HepG2 (cell line): ENCODE data around the gene GMEB1. TPM values are rescaled to one million over a fixed set of nuclear protein-coding genes. Genes with fewer than 3 reads are reported as not detected.
A peak's percentile ranks its signal among the peaks of the same experiment; 100 is the strongest.

Experiments
- ATAC-seq: fragments of 200-7000 bp; cut with Tn5 transposase; 3 replicates; pipeline ENCODE4 v1.9.1; 2020; ENCODE audit warnings: mild to moderate bottlenecking, moderate library complexity
- BruUV-seq: library from RNA; stranded (reverse); fragments of 400-500 nt; replicated peaks from 2 replicates; lab custom pipeline; 2021; lab: Mats Ljungman, UMichigan
- CTCF ChIA-PET: fragments of 300-600 bp; formaldehyde crosslinking; extraction: SDS; loops from one replicate; lab custom pipeline; 2021; ENCODE audit warnings: low total read pairs, inconsistent platforms, low intra/inter-chr PET ratio; lab: Yijun Ruan, JAX
- POLR2A ChIA-PET: fragments of 350-600 bp; sonication (Branson Sonifier 250); formaldehyde crosslinking; loops from one replicate; lab custom pipeline; 2020; ENCODE audit warnings: antibody characterized with exemption, inconsistent platforms; lab: Yijun Ruan, JAX
- DNase-seq: peaks from one replicate; pipeline ENCODE4 v3.0.0-alpha.2; 2015; ENCODE audit warnings: low spot score
- FAIRE-seq: peaks from 3 replicates; lab custom pipeline; 2011; peaks lifted over from hg19 to GRCh38; lab: Jason Lieb, UNC
- H2AFZ ChIP-seq: one replicate; pipeline ENCODE4 v1.6.1; 2011; ENCODE audit warnings: low read length, inconsistent platforms
- H3K27ac ChIP-seq: fragments of 300-600 bp; 3 replicates; pipeline ENCODE4 v1.8.0; 2011; ENCODE audit warnings: mixed run types, mild to moderate bottlenecking, mixed read lengths, low read length, inconsistent platforms; ENCODE audit not compliant: insufficient read depth; ENCODE audit errors: extremely low read length
- H3K27me3 ChIP-seq, 2 experiments: fragments of 200-600 bp in 1 of 2; 2 replicates in 1 of 2; 3 replicates in 1 of 2; pipeline versions ENCODE4 v1.6.0 to v1.8.0; 2011; ENCODE audit warnings: low read length in 2 of 2, mild to moderate bottlenecking in 2 of 2, moderate library complexity in 2 of 2, inconsistent platforms in 1 of 2; ENCODE audit not compliant: insufficient read depth in 2 of 2, control insufficient read depth in 1 of 2
- H3K36me3 ChIP-seq, 2 experiments: fragments of 200-600 bp in 1 of 2; replicated peaks in 1 of 2; 2 replicates in 1 of 2; 3 replicates in 1 of 2; pipeline versions ENCODE4 v1.5.1 to v1.8.0; 2011; ENCODE audit warnings: low read length in 2 of 2, inconsistent platforms in 1 of 2; ENCODE audit not compliant: insufficient read depth in 2 of 2, control insufficient read depth in 1 of 2
- H3K4me1 ChIP-seq: 2 replicates; pipeline ENCODE4 v1.5.1; 2012; ENCODE audit warnings: low read length, inconsistent platforms; ENCODE audit not compliant: insufficient read depth
- H3K4me2 ChIP-seq: 2 replicates; pipeline ENCODE4 v1.6.0; 2011; ENCODE audit warnings: low read depth, low read length, inconsistent platforms
- H3K4me3 ChIP-seq, 3 experiments: fragments of 200-600 bp in 1 of 3; sonication (generic), shearing (Covaris generic) in 1 of 3; replicated peaks in 1 of 3; 2 replicates each; pipeline ENCODE4 v1.5.1; 2011 to 2016; ENCODE audit warnings: low read length in 3 of 3, inconsistent platforms in 2 of 3, low read depth in 2 of 3, mild to moderate bottlenecking in 2 of 3, control low read depth in 1 of 3, mixed read lengths in 1 of 3; ENCODE audit not compliant: insufficient read depth in 1 of 3
- H3K79me2 ChIP-seq: one replicate; pipeline ENCODE4 v1.6.1; 2011; ENCODE audit warnings: low read length, inconsistent platforms; ENCODE audit not compliant: insufficient read depth
- H3K9ac ChIP-seq: 2 replicates; pipeline ENCODE4 v1.6.0; 2011; ENCODE audit warnings: mild to moderate bottlenecking, low read depth, low read length, inconsistent platforms; ENCODE audit not compliant: insufficient read depth
- H3K9me3 ChIP-seq: 2 replicates; pipeline ENCODE4 v1.5.1; 2012; ENCODE audit warnings: mild to moderate bottlenecking, low read length
- H4K20me1 ChIP-seq: 2 replicates; pipeline ENCODE4 v1.6.0; 2011; ENCODE audit warnings: inconsistent platforms, mild to moderate bottlenecking, low read length, moderate library complexity; ENCODE audit not compliant: insufficient read depth
- CENPT ChIP-seq: sonication (generic); formaldehyde crosslinking; IDR thresholded peaks from 2 replicates; pipeline ENCODE4 v1.8.0; 2022; ENCODE audit warnings: low read depth, mild to moderate bottlenecking, moderate library complexity, missing genetic modification reagents
- CREB1 ChIP-seq, 2 experiments: fragments of 450-650 bp in 1 of 2; IDR thresholded peaks; 2 replicates each; pipeline ENCODE4 v1.6.1; 2016 to 2017; ENCODE audit warnings: control low read depth in 1 of 2, mild to moderate bottlenecking in 1 of 2, missing compliant biosample characterization in 1 of 2, missing genetic modification characterization in 1 of 2
- DBP ChIP-seq: sonication (generic); formaldehyde crosslinking; IDR thresholded peaks from 2 replicates; pipeline ENCODE4 v1.4.0; 2020; ENCODE audit warnings: missing genetic modification reagents; ENCODE audit errors: not compliant biosample characterization
- FOXP1 ChIP-seq, 2 experiments: fragments of 450-650 bp in 1 of 2; IDR thresholded peaks; 2 replicates each; pipeline ENCODE4 v1.6.1; 2017 to 2018; ENCODE audit warnings: antibody characterized with exemption in 1 of 2
- HINFP ChIP-seq: sonication (generic); formaldehyde crosslinking; IDR thresholded peaks from 2 replicates; pipeline ENCODE4 v1.4.0; 2020; ENCODE audit warnings: low read depth, mild to moderate bottlenecking, missing genetic modification reagents
- JDP2 ChIP-seq: sonication (generic); formaldehyde crosslinking; IDR thresholded peaks from 2 replicates; pipeline ENCODE4 v1.8.1; 2022; ENCODE audit warnings: missing genetic modification reagents, borderline replicate concordance
- MIXL1 ChIP-seq: IDR thresholded peaks from 2 replicates; pipeline ENCODE4 v1.6.1; 2016
- MYC ChIP-seq: sonication (generic); formaldehyde crosslinking; IDR thresholded peaks from 2 replicates; pipeline ENCODE4 v1.9.0; 2021; ENCODE audit warnings: missing genetic modification reagents, borderline replicate concordance
- NAIF1 ChIP-seq: sonication (generic); formaldehyde crosslinking; IDR thresholded peaks from 2 replicates; pipeline ENCODE4 v1.5.0; 2020; ENCODE audit warnings: mild to moderate bottlenecking, missing genetic modification reagents, borderline replicate concordance
- PAWR ChIP-seq: sonication (generic); formaldehyde crosslinking; IDR thresholded peaks from 2 replicates; pipeline ENCODE4 v1.4.0; 2020; ENCODE audit warnings: missing genetic modification reagents, mild to moderate bottlenecking, borderline replicate concordance
- SPEN ChIP-seq: sonication (generic); formaldehyde crosslinking; IDR thresholded peaks from 2 replicates; pipeline ENCODE4 v1.5.1; 2020; ENCODE audit warnings: low read depth, mild to moderate bottlenecking, missing genetic modification reagents
- TBP ChIP-seq: sonication (generic); formaldehyde crosslinking; IDR thresholded peaks from 2 replicates; pipeline ENCODE4 v1.5.0; 2020; ENCODE audit warnings: missing genetic modification reagents
- WIZ ChIP-seq: sonication (generic); formaldehyde crosslinking; IDR thresholded peaks from 2 replicates; pipeline ENCODE4 v1.5.1; 2020; ENCODE audit warnings: mild to moderate bottlenecking, missing genetic modification reagents
- ZC3H13 ChIP-seq: sonication (generic); formaldehyde crosslinking; IDR thresholded peaks from 2 replicates; pipeline ENCODE4 v1.8.1; 2023; ENCODE audit warnings: mild to moderate bottlenecking, missing genetic modification reagents, moderate library complexity
- ZKSCAN1 ChIP-seq: fragments of 150-350 bp; IDR thresholded peaks from 2 replicates; pipeline ENCODE4 v1.6.1; 2014; ENCODE audit warnings: low read length
- ZNF225 ChIP-seq: sonication (generic); formaldehyde crosslinking; IDR thresholded peaks from 2 replicates; pipeline ENCODE4 v1.4.0; 2020; ENCODE audit warnings: mild to moderate bottlenecking, missing genetic modification reagents
- ZNF232 ChIP-seq: sonication (generic); formaldehyde crosslinking; IDR thresholded peaks from 2 replicates; pipeline ENCODE4 v1.4.0; 2020; ENCODE audit warnings: missing genetic modification reagents, borderline replicate concordance
- ZNF33A ChIP-seq: sonication (generic); formaldehyde crosslinking; IDR thresholded peaks from 2 replicates; pipeline ENCODE4 v1.5.1; 2020; ENCODE audit warnings: missing genetic modification reagents, mild to moderate bottlenecking, moderate library complexity, borderline replicate concordance
- ZNF343 ChIP-seq: sonication (generic); formaldehyde crosslinking; IDR thresholded peaks from 2 replicates; pipeline ENCODE4 v1.4.0; 2020; ENCODE audit warnings: mild to moderate bottlenecking, missing genetic modification reagents
- ZNF441 ChIP-seq: sonication (generic); formaldehyde crosslinking; IDR thresholded peaks from 2 replicates; pipeline ENCODE4 v1.7.0; 2021; ENCODE audit warnings: missing genetic modification reagents, borderline replicate concordance
- ZNF776 ChIP-seq: sonication (generic); formaldehyde crosslinking; IDR thresholded peaks from 2 replicates; pipeline ENCODE4 v1.4.0; 2020; ENCODE audit warnings: mild to moderate bottlenecking, missing genetic modification reagents
- WGBS: methylation state at CpG from one replicate; pipeline ENCODE4 v1.1.6; 2017; ENCODE audit warnings: low lambda C conversion rate; 5-methylcytosine and 5-hydroxymethylcytosine counted together
- in situ Hi-C: cut with HindIII; loops from 2 replicates; pipeline ENCODE4 v1.10.0; 2017; ENCODE audit warnings: low pct_unique_long_range_greater_than_20kb; ENCODE audit not compliant: extremely low pct_ligation_motif_present
- intact Hi-C: fragments of 100-400 bp; cut with micrococcal nuclease; formaldehyde crosslinking; loops from one replicate; pipeline ENCODE4 v1.10.0; 2022; ENCODE audit not compliant: unreplicated experiment
- polyA plus RNA-seq, 8 experiments: library from polyadenylated mRNA; depleted of rRNA in 3 of 8; stranded (reverse) in 7 of 8; unstranded in 1 of 8; fragments of >200 nt; fragmentation: Illumina TruSeq in 4 of 8; extraction: Trizol in 4 of 8; gene quantifications; 2 replicates each; pipeline versions ENCODE4 v1.2.1 to v1.2.3, GENCODE V29; 2011 to 2016; ENCODE audit warnings: low read depth in 4 of 8, missing spikeins in 1 of 8, mixed read lengths in 1 of 8; ENCODE audit not compliant: insufficient read depth in 1 of 8
- total RNA-seq, 5 experiments: library from RNA; depleted of rRNA; stranded (reverse); fragments of >200 nt; fragmentation: Illumina TruSeq; extraction: Trizol; gene quantifications; 2 replicates each; pipeline ENCODE4 v1.2.3, GENCODE V29; 2016; ENCODE audit warnings: low read depth in 1 of 5

The GMEB1 gene
- total and polyA plus RNA-seq, 2 of the 13 experiments (the other 11 are each of a cell fraction or from before 2014, with no cell fraction given) = 3.0 to 6.0 TPM

- peaks cover 56% of the 10 kb centered on the region for H3K4me1 ChIP-seq
- H4K20me1 ChIP-seq = no peaks in the 10 kb centered on the region
- peak within 1 kb of the TSS; percentile 92 for H2AFZ ChIP-seq
- intact Hi-C loops = loop anchor here (1.0 to 10.0 kb wide), 2 partner anchors 88 to 536 kb away; partner anchors contain the start of genes SRSF4 and YTHDF2
- 1% methylated on average over 24 of the region's 28 CpGs for WGBS
- H3K27me3 ChIP-seq = no peaks in the 10 kb centered on the region
- FAIRE-seq (no peak), DNase-seq (peak; percentile 95), ATAC-seq (peak; percentile 81)
- peak within 1 kb of the TSS; percentile 100 for H3K27ac ChIP-seq
- no peaks in the 10 kb centered on the region for H3K9me3 ChIP-seq
- ChIA-PET CTCF (no interaction called here), POLR2A (interaction anchor here (0.7 to 3.9 kb wide), 58 partner anchors 8 to 1657 kb away, joined by 3 to 115 read pairs (median 4); partner anchors contain the start of genes ATP5IF1, EPB41, GMEB1 and MED18)
- in situ Hi-C loops = no loop called here
- H3K4me3 ChIP-seq = peak within 1 kb of the TSS; percentile 56 to 81 (median 68)
- no peaks in the 10 kb centered on the region for H3K79me2 ChIP-seq
- TSS peak; percentile 99 for BruUV-seq
- H3K4me2 ChIP-seq = peak within 1 kb of the TSS; percentile 86
- H3K9ac ChIP-seq = peak within 1 kb of the TSS; percentile 93
- H3K36me3 ChIP-seq = no peaks in the 10 kb centered on the region
- TF ChIP-seq ZNF232 (CRISPR knock-in tag) = peak; percentile 92; the same call in 1 of the 2 replicates
- TF ChIP-seq ZNF441 = peak; percentile 79; the same call in 1 of the 2 replicates
- 0 out of 2 replicates have a peak, but pooled peaks have one; percentile 66 for TF ChIP-seq PAWR
- no peak for TF ChIP-seq ZNF776 (CRISPR knock-in tag)
- TF ChIP-seq SPEN = no peak; the same call in 1 of the 2 replicates
- peak; percentile 80; the same call in 1 of the 2 replicates for TF ChIP-seq ZNF33A (CRISPR knock-in tag)
- TF ChIP-seq MYC (CRISPR knock-in tag) = peak; percentile 11
- TF ChIP-seq ZC3H13 (CRISPR knock-in tag) = 0 out of 2 replicates have a peak, but pooled peaks have one; percentile 53
- peak; percentile 66; the same call in 1 of the 2 replicates for TF ChIP-seq ZNF343
- TF ChIP-seq HINFP (CRISPR knock-in tag) = peak; percentile 51; the same call in 1 of the 2 replicates
- peak; percentile 22 for TF ChIP-seq DBP (CRISPR knock-in tag)
- no peak for TF ChIP-seq ZNF225 (CRISPR knock-in tag)
- 0 out of 2 replicates have a peak, but pooled peaks have one; percentile 34 for TF ChIP-seq CENPT (CRISPR knock-in tag)
- no peak for TF ChIP-seq TBP (CRISPR knock-in tag)
- TF ChIP-seq NAIF1 = peak; percentile 96
- TF ChIP-seq FOXP1 (IDR thresholded peaks at IDR 0.05) = 0 out of 2 replicates have a peak, but pooled peaks have one; percentile 33
- peak; percentile 34; the same call in 1 of the 2 replicates for TF ChIP-seq FOXP1 (CRISPR knock-in tag; IDR thresholded peaks at IDR 0.05)
- TF ChIP-seq WIZ (CRISPR knock-in tag) = no peak
- TF ChIP-seq MIXL1 = peak; percentile 91
- peak; percentile 56 for TF ChIP-seq CREB1 (IDR thresholded peaks at IDR 0.05)
- TF ChIP-seq CREB1 (CRISPR knock-in tag; IDR thresholded peaks at IDR 0.05) = peak; percentile 90
- TF ChIP-seq ZKSCAN1 = peak; percentile 59
- TF ChIP-seq JDP2 (CRISPR knock-in tag) = no peak; the same call in 1 of the 2 replicates
These were observed 19.9 kb upstream of the GMEB1 start, which contains the start of gene RNU11 for GRCh38 chr1:28648474-28649198. RNU11 (plus strand) TSS chr1:28648600.
